ENCODE results near the gene TMEM184B.

DNA sequence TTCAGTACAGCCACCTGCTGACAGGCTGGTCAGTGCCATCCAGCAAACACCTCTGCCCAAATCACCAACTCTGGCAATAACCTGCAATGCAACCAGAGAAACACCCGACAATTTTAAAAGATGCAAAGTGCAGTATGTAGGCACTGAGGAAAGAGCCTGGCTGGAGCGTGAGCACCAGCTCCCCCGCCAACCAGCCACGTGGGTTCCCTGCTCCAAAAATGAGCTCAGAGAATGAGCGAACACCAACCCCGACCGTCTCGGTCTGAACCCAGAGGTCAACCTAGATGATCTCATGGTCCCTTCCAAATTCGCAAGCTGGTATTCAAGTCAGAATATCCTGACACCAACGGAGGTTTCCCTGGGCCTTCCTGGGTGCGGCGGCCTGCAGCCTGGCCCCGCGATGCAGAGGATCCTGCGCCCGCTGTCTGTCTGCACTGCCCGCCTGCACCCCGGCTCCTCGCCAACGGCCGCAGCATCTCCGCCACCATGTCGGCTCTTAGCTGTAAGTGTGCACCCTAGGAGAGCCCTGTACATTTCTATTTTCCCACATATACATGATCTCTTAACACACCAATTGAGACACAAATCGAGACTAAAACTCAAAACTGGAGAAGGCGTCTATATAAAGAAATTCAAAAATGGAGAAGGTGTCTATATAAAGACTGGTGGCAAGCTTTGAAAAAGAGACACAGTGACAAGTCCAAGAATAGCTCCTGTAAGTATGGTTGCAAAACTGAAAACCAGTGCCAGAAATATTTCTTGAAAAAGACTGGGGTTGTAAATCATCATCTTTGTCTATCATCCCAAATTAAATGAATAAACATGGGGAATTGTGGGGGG lies 22.8 kb downstream of the TMEM184B start:
- TF ChIP-seq, protein P1, sequence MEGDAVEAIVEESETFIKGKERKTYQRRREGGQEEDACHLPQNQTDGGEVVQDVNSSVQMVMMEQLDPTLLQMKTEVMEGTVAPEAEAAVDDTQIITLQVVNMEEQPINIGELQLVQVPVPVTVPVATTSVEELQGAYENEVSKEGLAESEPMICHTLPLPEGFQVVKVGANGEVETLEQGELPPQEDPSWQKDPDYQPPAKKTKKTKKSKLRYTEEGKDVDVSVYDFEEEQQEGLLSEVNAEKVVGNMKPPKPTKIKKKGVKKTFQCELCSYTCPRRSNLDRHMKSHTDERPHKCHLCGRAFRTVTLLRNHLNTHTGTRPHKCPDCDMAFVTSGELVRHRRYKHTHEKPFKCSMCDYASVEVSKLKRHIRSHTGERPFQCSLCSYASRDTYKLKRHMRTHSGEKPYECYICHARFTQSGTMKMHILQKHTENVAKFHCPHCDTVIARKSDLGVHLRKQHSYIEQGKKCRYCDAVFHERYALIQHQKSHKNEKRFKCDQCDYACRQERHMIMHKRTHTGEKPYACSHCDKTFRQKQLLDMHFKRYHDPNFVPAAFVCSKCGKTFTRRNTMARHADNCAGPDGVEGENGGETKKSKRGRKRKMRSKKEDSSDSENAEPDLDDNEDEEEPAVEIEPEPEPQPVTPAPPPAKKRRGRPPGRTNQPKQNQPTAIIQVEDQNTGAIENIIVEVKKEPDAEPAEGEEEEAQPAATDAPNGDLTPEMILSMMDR (IDR thresholded peaks at IDR 0.05) = no peak
- TF ChIP-seq POLR2A (IDR thresholded peaks at IDR 0.05) (no peak), EP300 (IDR thresholded peaks at IDR 0.05) (no peak), POLR2AphosphoS5 (IDR thresholded peaks at IDR 0.05) (no peak)

Measured in gastroesophageal sphincter (tissue), 3 donors.